ENCODE data around the gene PROK1.

DNA sequence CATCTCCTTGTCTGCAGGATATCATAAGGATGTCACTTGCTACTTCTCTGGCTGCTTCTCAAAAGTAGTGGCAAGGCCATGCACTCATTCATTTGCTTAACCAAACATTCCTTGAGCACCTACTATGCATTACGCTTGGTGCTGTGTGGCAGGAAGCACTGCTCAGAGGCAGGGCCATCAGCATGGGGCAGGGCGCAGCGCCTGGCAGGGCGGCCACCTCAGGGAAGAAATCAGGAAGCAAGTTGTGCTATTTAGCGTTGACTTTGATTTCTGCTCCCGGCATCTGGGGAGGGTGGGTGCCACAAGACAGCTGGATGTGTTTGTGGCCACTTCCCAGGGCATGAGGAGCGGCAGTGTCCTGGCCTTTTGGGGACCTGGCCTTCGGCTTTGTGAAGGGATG, 27.9 kb downstream of the PROK1 start:
- no peak for TF ChIP-seq CTCF (IDR thresholded peaks at IDR 0.05)
- no peak for TF ChIP-seq EP300 (IDR thresholded peaks at IDR 0.05)

All from ovary (tissue), 3 donors.